IMR-90 (cell line): ENCODE results near the gene CKAP5. TPM values are rescaled to one million over a fixed set of nuclear protein-coding genes. Genes with fewer than 3 reads are reported as not detected.

Source experiments
- ATAC-seq: fragments of 200-7000 bp; cut with Tn5 transposase; 2 replicates; pipeline ENCODE4 v1.9.1; 2020; ENCODE audit warnings: low read depth, mild to moderate bottlenecking, moderate library complexity
- BruUV-seq: library from RNA; stranded (reverse); fragments of 400-500 nt; replicated peaks from 2 replicates; lab custom pipeline; 2021; lab: Mats Ljungman, UMichigan
- CTCF ChIA-PET: fragments of 300-600 bp; formaldehyde crosslinking; extraction: SDS; loops from one replicate; lab custom pipeline; 2021; ENCODE audit warnings: antibody characterized with exemption; lab: Yijun Ruan, JAX
- POLR2A ChIA-PET: fragments of 300-600 bp; sonication (Branson Sonifier 250); formaldehyde crosslinking; loops from one replicate; lab custom pipeline; 2022; ENCODE audit warnings: antibody characterized with exemption; ENCODE audit not compliant: unreplicated experiment; lab: Charles Lee
- DNase-seq: peaks from one replicate; pipeline ENCODE4 v3.0.0; 2013
- H2AFZ ChIP-seq: replicated peaks from 2 replicates; pipeline ENCODE3; 2013; ENCODE audit warnings: low read length, mild to moderate bottlenecking; ENCODE audit not compliant: poor library complexity
- H2AK5ac ChIP-seq: 2 replicates; pipeline ENCODE4 v1.6.1; 2013; ENCODE audit warnings: low read depth, low read length, inconsistent platforms
- H2AK9ac ChIP-seq: replicated peaks from 2 replicates; pipeline ENCODE3; 2013; ENCODE audit warnings: mild to moderate bottlenecking, low read depth, low read length, moderate library complexity; ENCODE audit not compliant: poor library complexity
- H2BK120ac ChIP-seq: 2 replicates; pipeline ENCODE4 v1.6.1; 2013; ENCODE audit warnings: low read depth, low read length, inconsistent platforms
- H2BK15ac ChIP-seq: 3 replicates; pipeline ENCODE4 v1.6.1; 2013; ENCODE audit warnings: low read depth, low read length, inconsistent platforms
- H2BK20ac ChIP-seq: 2 replicates; pipeline ENCODE4 v1.6.1; 2013; ENCODE audit warnings: low read depth, mild to moderate bottlenecking, inconsistent platforms, low read length, moderate library complexity
- H2BK5ac ChIP-seq: 2 replicates; pipeline ENCODE4 v1.6.1; 2013; ENCODE audit warnings: mild to moderate bottlenecking, low read depth, low read length, inconsistent platforms; ENCODE audit not compliant: poor library complexity, severe bottlenecking
- H3K14ac ChIP-seq: replicated peaks from 2 replicates; pipeline ENCODE4 v1.6.1; 2013; ENCODE audit warnings: low read depth, low read length, inconsistent platforms
- H3K18ac ChIP-seq: 2 replicates; pipeline ENCODE4 v1.6.1; 2013; ENCODE audit warnings: low read depth, low read length, control low read depth
- H3K23ac ChIP-seq: 2 replicates; pipeline ENCODE4 v1.6.1; 2013; ENCODE audit warnings: low read depth, low read length, inconsistent platforms
- H3K27ac ChIP-seq: 2 replicates; pipeline ENCODE4 v1.5.1; 2013; ENCODE audit warnings: mild to moderate bottlenecking, control low read depth, low read length; ENCODE audit not compliant: insufficient read depth
- H3K27me3 ChIP-seq: 2 replicates; pipeline ENCODE4 v1.6.1; 2013; ENCODE audit warnings: low read length; ENCODE audit not compliant: control insufficient read depth, insufficient read depth
- H3K36me3 ChIP-seq: 2 replicates; pipeline ENCODE4 v1.6.1; 2013; ENCODE audit warnings: low read length, mixed read lengths; ENCODE audit not compliant: control insufficient read depth, insufficient read depth
- H3K4ac ChIP-seq: 2 replicates; pipeline ENCODE4 v1.6.1; 2013; ENCODE audit warnings: low read depth, low read length, inconsistent platforms
- H3K4me1 ChIP-seq: 2 replicates; pipeline ENCODE4 v1.6.1; 2013; ENCODE audit warnings: low read length, mixed read lengths; ENCODE audit not compliant: control insufficient read depth, insufficient read depth
- H3K4me2 ChIP-seq: 2 replicates; pipeline ENCODE4 v1.6.1; 2013; ENCODE audit warnings: low read depth, mild to moderate bottlenecking, control low read depth, low read length, moderate library complexity
- H3K4me3 ChIP-seq: 2 replicates; pipeline ENCODE4 v1.5.1; 2013; ENCODE audit warnings: low read depth, mild to moderate bottlenecking, control low read depth, low read length, moderate library complexity; ENCODE audit not compliant: insufficient read depth
- H3K56ac ChIP-seq: 2 replicates; pipeline ENCODE4 v1.6.1; 2013; ENCODE audit warnings: low read length, inconsistent platforms; ENCODE audit not compliant: insufficient read depth; ENCODE audit errors: extremely low read depth
- H3K79me1 ChIP-seq, 2 experiments: 2 replicates each; pipeline ENCODE4 v1.6.1; 2013; ENCODE audit warnings: low read length in 2 of 2, inconsistent platforms in 1 of 2, low read depth in 1 of 2
- H3K9ac ChIP-seq: 2 replicates; pipeline ENCODE4 v1.6.1; 2013; ENCODE audit warnings: low read depth, low read length, control low read depth
- H3K9me1 ChIP-seq: 2 replicates; pipeline ENCODE4 v1.6.1; 2013; ENCODE audit warnings: low read length, inconsistent platforms; ENCODE audit not compliant: insufficient read depth
- H3K9me3 ChIP-seq: 2 replicates; pipeline ENCODE4 v1.6.1; 2013; ENCODE audit warnings: low read length; ENCODE audit not compliant: control insufficient read depth, insufficient read depth
- H4K20me1 ChIP-seq: 2 replicates; pipeline ENCODE4 v1.6.1; 2013; ENCODE audit warnings: low read length, inconsistent platforms; ENCODE audit not compliant: insufficient read depth
- H4K5ac ChIP-seq: 2 replicates; pipeline ENCODE4 v1.6.1; 2013; ENCODE audit warnings: mild to moderate bottlenecking, low read depth, low read length, control low read depth
- H4K8ac ChIP-seq, 2 experiments: 2 replicates each; pipeline ENCODE4 v1.6.1; 2013; ENCODE audit warnings: low read depth in 2 of 2, low read length in 2 of 2, control low read depth in 1 of 2, inconsistent platforms in 1 of 2
- H4K91ac ChIP-seq: 2 replicates; pipeline ENCODE4 v1.6.1; 2013; ENCODE audit warnings: low read depth, low read length, inconsistent platforms; ENCODE audit not compliant: insufficient read depth
- RAD21 ChIP-seq: IDR thresholded peaks from 2 replicates; pipeline ENCODE4 v1.6.1; 2012; ENCODE audit warnings: low read length, improper control_type of control experiment
- USF2 ChIP-seq: fragments of 150-350 bp; IDR thresholded peaks from 2 replicates; pipeline ENCODE4 v1.6.1; 2017; ENCODE audit warnings: mild to moderate bottlenecking, antibody characterized with exemption, low read length, low read depth
- WGBS, 2 experiments: methylation state at CpG; one replicate each; pipeline versions ENCODE4 v1.1.5 to v1.1.7; 2013; ENCODE audit warnings: missing lambda C conversion rate in 2 of 2; ENCODE audit not compliant: insufficient read length in 1 of 2; ENCODE audit errors: extremely low coverage in 2 of 2; 5-methylcytosine and 5-hydroxymethylcytosine counted together
- dilution Hi-C: fragments of 300-500 bp; cut with HindIII; formaldehyde crosslinking; loops from one replicate; pipeline ENCODE4 v1.14.3; 2018; ENCODE audit warnings: low sequenced_read_pairs; ENCODE audit not compliant: unreplicated experiment
- in situ Hi-C: fragments of 300-500 bp; cut with MboI; formaldehyde crosslinking; loops from 3 replicates; pipeline ENCODE4 v1.14.3; 2019; ENCODE audit warnings: low sequenced_read_pairs, inconsistent platforms, mixed read lengths
- intact Hi-C: fragments of 100-400 bp; cut with micrococcal nuclease; formaldehyde crosslinking; loops from 2 replicates; pipeline ENCODE4 v1.10.0; 2022
- polyA plus RNA-seq, 3 experiments: library from polyadenylated mRNA; depleted of rRNA; stranded (reverse); fragments of >200 nt; gene quantifications; 2 replicates each; pipeline ENCODE4 v1.2.3, GENCODE V29; 2012; ENCODE audit warnings: low replicate concordance in 1 of 3
- total RNA-seq: library from RNA; depleted of rRNA; stranded (reverse); fragments of >200 nt; gene quantifications from 2 replicates; pipeline ENCODE4 v1.2.3, GENCODE V29; 2012

CKAP5 gene
- total and polyA plus RNA-seq, 2 of the 4 experiments (the other 2 are of a cell fraction): 59.5 to 79.2 TPM

DNA sequence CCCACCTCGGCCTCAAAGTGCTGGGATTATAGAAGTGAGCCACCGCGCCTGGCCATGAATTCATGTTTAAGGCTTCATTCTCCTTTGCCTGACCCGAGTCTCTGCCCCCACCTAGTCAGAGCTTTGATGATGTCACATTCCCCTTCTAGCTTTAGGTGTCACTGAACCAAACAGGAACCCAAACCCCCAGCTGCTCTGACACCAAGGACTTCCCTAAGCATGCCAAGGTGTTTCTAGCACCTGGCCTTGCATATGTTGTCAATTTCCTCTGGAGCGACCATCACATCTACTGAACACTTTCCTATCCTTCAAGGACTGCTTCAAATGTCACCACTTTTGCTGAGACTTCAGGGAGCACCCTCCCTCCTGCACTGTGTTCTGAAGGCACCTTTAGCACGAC, 124.8 kb downstream of the CKAP5 start:
- no peak overlapping the region for H2BK120ac ChIP-seq
- no peaks in the 10 kb centered on the region; a peak in 1 of 4 replicates for H3K79me1 ChIP-seq
- H3K9me3 ChIP-seq: no peaks in the 10 kb centered on the region
- no peak overlapping the region for H3K18ac ChIP-seq
- 96% methylated on average over 4 of the region's 6 CpGs; no CpG with 5 or more reads in 1 of the 2 experiments for WGBS, 2 experiments
- no peak overlapping the region for H3K4me3 ChIP-seq
- H2AK9ac ChIP-seq: no peak overlapping the region
- H2BK15ac ChIP-seq: no peak overlapping the region
- no peaks in the 10 kb centered on the region for H3K36me3 ChIP-seq
- no peak for TF ChIP-seq USF2
- no peak for TF ChIP-seq RAD21
- H3K23ac ChIP-seq: no peak overlapping the region
- no peak overlapping the region for H3K9ac ChIP-seq
- POLR2A ChIA-PET: no interaction called here
- H2BK5ac ChIP-seq: no peak overlapping the region
- no peak overlapping the region for H3K4ac ChIP-seq
- no peak for DNase-seq
- H4K20me1 ChIP-seq: no peaks in the 10 kb centered on the region
- peaks cover 10% of the 10 kb centered on the region for H3K9me1 ChIP-seq
- no peak overlapping the region for H2BK20ac ChIP-seq
- no peak overlapping the region for H3K4me2 ChIP-seq
- BruUV-seq: no TSS peak
- CTCF ChIA-PET: no interaction called here
- no peak overlapping the region for H2AK5ac ChIP-seq
- H3K27ac ChIP-seq: no peak overlapping the region
- H4K5ac ChIP-seq: no peak overlapping the region
- no peak overlapping the region for H3K14ac ChIP-seq
- H4K8ac ChIP-seq: no peak overlapping the region
- intact Hi-C loops: no loop called here
- H2AFZ ChIP-seq: no peak overlapping the region
- H3K27me3 ChIP-seq: no peaks in the 10 kb centered on the region
- no peak overlapping the region for H4K91ac ChIP-seq
- dilution Hi-C loops: no loop called here
- ATAC-seq: no peak
- peaks cover 5% of the 10 kb centered on the region for H3K4me1 ChIP-seq
- in situ Hi-C loops: no loop called here
- no peak overlapping the region for H3K56ac ChIP-seq
